MM.1S (cell line): ENCODE data around the gene SOX10.

Experiments used
- CTCF ChIP-seq: fragments of 300-600 bp; sonication (generic); IDR thresholded peaks from 2 replicates; pipeline ENCODE4 v1.5.1; 2016; ENCODE audit warnings: antibody characterized with exemption, low read length, mixed read lengths
- EZH2 ChIP-seq: fragments of 300-600 bp; sonication (generic); optimal IDR thresholded peaks from 2 replicates; pipeline ENCODE3; 2017; ENCODE audit warnings: low read depth, mild to moderate bottlenecking, antibody characterized with exemption, low read length, mixed read lengths
- EZH2phosphoT487 ChIP-seq: fragments of 300-600 bp; sonication (generic); IDR thresholded peaks from 2 replicates; pipeline ENCODE4 v1.6.1; 2018; ENCODE audit warnings: antibody characterized with exemption, low read length

DNA sequence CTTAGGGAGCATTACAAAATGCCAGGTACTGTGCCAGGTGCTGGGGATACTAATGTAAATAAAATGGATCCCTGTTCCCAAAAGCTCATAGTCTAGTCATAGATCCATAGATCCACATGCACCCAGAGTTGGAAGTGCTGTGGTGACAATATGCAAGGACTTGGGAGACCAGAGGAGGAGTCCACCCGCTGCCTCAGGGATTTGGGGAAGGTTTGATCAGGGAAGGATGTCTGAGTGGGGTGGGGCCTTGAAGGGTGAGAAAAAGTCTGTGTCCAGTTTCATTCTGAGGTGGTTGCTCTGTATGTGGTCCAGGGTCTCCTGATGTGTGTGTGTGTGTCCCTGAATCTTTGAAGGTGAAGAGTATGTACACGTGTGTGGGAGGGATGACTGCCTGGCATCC, 9.2 kb downstream of the SOX10 start:
- TF ChIP-seq CTCF: no peak
- TF ChIP-seq EZH2phosphoT487: no peak
- no peak for TF ChIP-seq EZH2
